DOHH2 (cell line): ENCODE measurements around the gene ANGPTL5.

ENCODE experiments used
- CTCF ChIP-seq: fragments of 200-600 bp; sonication (generic); IDR thresholded peaks from one replicate; pipeline ENCODE4 v1.5.1; 2014; ENCODE audit warnings: antibody characterized with exemption, mild to moderate bottlenecking, low read depth, low read length; ENCODE audit not compliant: poor library complexity, severe bottlenecking
- EZH2phosphoT487 ChIP-seq: fragments of 200-600 bp; sonication (generic); IDR thresholded peaks from 2 replicates; pipeline ENCODE4 v1.6.1; 2017; ENCODE audit warnings: borderline replicate concordance, mild to moderate bottlenecking, antibody characterized with exemption, low read length, moderate library complexity, mixed read lengths

GRCh38 chr11:101949680-101950220 lies 33.4 kb upstream of the ANGPTL5 start:
- TF ChIP-seq CTCF (no peak), EZH2phosphoT487 (no peak)
